ENCODE data around the gene PRKN.

Gene PRKN

GRCh38 chr6:162140251-162140852 is 587.2 kb downstream of the PRKN start:
- DNase-seq = no peak

DNA sequence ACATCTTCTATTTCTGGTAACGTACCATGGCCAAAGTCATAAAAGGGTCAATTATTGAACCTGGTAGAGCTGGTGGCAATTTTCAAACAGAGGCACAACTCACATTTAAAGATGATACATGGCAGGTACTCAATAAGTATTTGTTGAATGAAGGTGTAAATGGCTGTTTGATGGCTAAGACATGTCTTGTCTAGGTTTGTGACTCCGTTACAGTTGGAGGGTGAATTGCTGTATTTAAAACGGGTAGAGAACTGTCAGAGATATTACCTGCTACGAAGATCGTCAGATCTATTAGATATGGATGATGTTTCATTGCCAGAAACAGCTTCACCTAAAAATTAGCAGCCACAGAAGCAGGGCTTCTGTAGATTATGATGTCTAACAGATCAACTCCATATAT is 601.9 kb downstream of the PRKN start:
- DNase-seq = no peak

DNA sequence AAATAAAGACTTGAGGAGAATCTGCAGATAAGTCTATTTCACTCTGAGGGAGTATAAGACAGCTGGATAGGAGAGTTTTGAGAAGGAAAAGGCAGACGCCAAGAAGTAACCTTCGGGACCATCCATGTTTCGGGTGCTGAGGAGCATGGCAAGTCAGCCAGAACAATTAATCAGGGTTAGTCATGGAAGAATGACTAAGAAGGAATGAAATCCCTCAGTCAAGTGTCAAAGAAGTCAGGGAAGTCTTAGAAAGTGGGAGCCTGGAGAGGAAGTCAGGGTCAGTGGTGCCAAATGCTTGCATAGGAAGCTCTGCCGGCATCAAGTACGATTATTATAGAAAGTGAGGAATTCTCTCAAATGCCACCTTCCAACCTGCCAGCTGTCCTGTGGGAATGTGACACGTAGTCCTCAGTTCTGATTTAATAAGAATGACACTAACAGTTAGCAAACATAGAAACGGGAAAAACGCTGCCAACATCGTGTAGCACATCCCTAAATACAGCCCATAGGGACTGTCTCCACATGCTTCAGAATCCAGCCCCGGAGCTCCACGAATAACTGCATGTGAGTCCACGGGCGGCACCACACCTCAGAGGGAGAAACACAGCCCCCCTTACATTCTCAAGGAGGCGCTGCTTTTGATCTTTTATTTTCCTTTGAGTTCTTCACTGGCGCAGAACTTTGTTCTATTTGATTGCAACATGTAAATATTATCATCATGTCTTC is 602.7 kb downstream of the PRKN start:
- DNase-seq = no peak

DNA sequence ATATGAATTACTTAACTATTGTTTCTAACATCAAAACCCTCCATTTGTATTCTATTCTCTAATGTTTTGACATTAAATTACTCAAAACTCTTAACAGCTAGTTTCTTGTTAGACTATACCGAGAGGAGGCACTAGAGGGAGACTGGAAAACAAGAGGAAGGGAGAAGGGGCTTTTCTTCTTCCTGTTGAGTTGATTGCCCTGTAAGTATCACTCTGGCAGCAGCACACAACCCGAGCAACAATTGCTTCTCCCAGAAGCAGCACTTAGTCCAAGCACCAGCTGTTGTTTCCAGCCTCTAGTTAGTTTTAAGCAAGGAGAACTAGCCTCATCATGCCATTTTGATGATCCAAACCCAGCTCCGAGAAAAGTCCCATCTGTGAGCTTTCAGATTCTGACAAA is 603.8 kb downstream of the PRKN start:
- no peak for DNase-seq

DNA sequence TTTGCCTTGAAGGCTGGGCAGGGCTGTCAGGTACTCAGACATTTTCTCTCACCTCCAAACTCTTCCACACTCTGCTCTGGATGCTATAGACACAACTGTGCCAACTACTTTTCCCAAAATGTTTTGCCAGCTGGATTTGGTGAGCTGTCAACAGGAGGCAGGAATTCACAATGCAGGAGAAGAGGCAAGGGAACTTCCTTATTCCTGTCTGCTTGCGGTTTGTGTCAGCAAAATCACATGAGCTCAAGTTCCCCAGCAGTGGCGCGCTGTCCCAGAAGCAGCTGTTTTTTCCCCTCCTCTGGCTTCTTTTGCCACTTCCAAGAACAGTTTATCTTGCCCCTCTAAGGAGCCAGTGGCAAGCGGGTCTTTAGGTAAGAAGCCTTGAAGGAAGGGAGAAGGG is 608.2 kb downstream of the PRKN start:
- DNase-seq = peak in 12 of 56 donors; percentile 2 to 23 (median 6)

DNA sequence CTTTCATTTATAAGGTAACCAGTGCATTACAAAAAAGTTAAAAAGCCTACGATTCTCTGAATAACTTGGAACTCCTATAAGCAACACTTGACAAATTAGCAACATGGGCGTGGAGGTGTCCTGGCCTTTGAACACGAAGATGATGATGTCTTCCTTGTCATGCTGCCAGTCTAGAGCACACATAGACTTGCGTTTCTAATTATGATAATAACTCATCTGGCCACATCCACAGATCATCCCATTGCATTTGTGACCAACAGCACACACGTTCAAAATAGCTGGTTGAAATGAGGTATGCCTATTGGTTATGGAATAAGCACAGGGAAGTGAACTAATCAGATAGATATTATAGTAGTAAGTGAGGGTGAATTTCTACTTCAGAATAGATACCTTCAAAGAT is 608.9 kb downstream of the PRKN start:
- no peak for DNase-seq

- no peak for DNase-seq
These were observed 610.6 kb downstream of the PRKN start for GRCh38 chr6:162116902-162117525.

DNA sequence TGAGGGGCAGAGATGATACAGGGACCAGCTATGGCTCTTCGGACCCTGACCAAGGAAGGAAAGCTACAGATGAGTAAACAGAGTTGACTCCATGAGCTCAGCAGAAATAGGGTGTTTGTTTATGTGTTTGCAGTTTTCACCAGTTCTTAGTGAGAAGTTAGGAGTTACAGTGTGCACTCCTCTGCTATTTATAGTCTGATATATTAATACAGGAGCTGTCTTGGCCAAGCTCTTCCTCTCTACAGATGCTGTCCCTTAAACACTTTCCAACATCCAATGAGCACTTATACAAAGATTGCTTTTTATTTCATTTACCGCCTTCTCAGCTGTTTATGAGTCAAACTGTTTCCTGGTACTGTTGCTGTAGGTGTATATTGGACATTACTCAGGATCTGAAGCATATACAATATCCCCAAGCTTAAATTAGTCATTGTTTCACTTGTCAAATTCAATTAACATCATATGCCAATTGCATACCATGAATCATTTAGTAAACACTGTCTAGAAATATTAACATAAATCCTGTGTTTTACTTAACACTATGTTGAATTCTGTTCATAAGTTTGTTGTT is 618.0 kb downstream of the PRKN start:
- no peak for DNase-seq

GRCh38 chr6:162108041-162108440 is 619.5 kb downstream of the PRKN start:
- no peak for DNase-seq

DNA sequence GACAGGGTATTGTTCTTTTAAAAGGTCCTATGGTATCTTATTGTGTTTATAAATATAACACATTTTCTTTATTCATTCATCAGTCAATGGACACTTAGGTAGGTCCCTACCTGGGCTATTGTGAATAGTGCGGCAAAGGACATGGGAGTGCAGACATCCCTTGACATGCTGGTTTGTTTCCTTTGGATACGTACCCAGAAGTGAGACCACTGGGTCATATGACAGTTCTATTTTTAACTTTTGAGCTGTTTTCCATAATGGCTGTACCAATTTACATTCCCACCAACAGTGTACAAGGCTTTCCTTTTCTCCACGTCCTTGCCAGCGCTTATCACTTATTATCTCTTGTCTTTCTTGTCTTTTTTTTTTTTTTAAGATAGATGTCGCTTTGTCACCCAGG is 627.5 kb downstream of the PRKN start:
- no peak for DNase-seq

- DNase-seq = no peak
These were observed 627.9 kb downstream of the PRKN start for GRCh38 chr6:162099685-162100084.

DNA sequence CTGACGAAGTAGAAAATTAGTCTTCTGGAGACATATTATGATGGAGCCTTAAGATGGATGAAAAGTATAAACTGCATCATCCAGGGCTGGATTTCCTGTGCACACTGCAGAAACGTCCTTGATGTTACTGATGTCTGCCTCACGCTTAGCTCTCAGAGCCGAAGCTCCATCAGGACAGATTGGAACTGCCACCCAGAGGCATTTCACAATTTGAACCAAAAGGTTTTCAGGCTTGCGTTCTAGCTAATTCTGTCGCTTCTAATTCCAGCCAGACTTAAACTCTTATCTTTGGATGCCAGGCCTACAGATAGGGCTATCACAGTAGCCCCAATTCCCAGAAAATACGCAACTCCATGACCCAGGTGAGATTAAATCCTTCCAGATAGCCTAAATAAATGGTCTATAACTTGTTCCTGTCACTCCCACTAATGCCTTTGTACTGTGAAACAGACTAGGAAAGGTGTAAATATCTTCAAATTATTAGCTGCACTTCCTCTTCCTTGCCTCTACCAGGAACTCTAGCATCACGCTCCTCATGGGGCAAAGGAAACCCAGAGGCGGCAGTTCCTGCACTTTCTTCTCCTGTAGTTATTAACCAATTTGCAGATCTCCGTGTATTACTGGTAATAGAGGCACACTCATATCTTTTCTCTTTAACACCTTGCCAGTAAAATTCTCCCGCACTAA is 634.6 kb downstream of the PRKN start:
- DNase-seq = no peak

GRCh38 chr6:162090734-162091133 is 636.8 kb downstream of the PRKN start:
- no peak for DNase-seq

DNA sequence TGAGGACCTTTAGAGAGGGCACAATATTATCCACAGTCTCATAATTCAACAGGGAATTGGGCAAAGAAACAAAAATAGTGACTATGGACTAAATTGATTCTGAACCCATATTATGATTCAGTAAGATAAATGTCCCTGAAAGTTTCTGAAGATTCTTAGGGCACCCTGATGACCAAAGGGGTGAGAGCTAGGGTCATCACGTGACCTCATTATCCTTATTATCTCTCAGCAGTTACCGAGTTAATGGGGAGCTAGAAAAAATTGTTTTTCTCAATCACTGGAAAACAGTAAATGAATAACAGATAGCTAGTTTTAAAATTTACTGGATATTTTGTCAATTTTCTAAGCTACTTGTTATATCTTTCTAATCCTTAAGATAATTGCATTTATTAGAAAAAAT is 639.5 kb downstream of the PRKN start:
- no peak for DNase-seq

- DNase-seq = peak in 7 of 56 donors; percentile 10 to 43 (median 23)
These were observed 642.0 kb downstream of the PRKN start for GRCh38 chr6:162085561-162085960.

DNA sequence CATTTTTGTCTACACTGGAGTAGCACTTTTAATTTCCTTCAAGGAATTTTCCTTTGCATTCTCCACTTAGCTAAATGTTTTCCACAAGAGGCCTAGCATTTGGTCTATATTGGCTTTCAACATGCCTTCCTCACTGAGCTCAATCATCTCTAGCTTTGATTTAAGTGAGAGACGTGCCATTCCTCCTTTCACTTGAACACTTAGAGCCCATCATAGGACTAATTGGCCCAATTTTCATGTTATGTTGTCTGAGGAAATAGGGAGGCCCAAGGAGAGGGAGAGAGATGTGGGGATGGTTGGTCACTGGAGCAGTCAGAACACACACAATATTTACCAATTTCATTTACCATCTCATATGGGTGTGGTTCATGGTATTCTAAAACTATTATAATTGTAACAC is 645.0 kb downstream of the PRKN start:
- DNase-seq = no peak

DNA sequence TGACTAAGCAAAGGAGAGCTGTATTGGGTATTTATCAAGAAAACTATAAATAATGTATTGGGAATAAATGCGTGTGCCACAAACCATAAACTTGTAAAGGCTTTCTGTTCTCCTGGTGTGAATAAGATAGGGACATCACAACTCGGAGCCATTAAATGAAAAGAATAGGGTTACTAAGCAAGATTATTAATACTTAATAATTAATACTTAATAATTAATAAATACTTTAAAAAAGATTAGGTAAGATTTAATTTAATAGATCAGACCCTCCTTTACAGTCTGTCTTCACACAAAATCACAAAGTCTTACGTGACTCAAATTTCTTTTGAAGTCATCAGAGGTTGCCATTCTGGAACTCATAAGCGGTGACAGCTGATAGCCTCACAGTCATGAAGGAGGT is 648.9 kb downstream of the PRKN start:
- no peak for DNase-seq

- no peak for DNase-seq
These were observed 649.4 kb downstream of the PRKN start for GRCh38 chr6:162078126-162078525.

GRCh38 chr6:162076816-162077215 is 650.8 kb downstream of the PRKN start:
- DNase-seq = peak in 17 of 56 donors; percentile 3 to 35 (median 11)

DNA sequence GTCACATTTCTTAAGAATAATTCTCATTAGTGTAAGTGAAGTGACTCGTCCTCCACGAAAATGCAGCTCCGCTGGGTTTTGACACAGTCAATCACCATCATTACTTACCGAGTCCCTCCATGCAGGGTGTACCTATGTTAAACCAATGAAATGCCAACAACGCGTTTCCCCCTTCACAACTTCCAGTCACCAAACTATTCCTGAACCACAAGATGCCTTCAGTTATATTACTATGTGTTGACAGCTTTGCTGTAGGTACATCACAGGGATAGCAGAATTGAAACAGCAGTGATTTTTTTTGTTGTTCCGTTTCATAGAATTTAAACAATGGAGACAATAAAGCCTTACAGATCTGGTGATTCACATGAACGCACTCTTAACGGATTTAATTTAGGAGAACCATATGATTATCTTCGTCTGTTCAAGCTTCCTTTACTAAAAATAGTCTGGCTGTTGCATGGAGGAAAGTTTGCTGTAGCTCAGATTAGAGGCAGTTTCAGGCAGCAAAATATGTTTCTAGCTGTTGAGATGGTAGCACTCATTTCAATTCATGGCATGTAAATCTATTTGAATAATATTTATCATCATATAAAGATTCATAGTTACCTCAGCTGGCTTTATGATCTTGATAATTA is 652.8 kb downstream of the PRKN start:
- DNase-seq = no peak

DNA sequence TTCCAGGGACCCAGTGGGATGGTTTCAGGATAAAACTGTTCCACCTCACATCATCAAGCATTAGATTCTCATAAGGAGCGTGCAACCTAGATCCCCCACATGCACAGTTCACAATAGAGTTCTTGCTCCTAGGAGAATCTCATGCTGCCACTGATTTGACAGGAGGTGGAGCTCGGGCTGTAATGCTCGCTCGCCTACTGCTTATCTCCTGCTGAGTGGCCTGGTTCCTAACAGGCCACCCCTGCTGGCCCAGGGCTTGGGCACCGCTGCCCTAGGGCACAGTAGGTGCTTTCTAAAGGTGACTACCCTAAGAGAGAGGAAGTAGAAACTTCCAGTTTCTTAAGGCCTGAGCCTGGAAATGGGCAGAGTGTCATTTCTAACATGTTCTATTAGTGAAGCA is 656.9 kb downstream of the PRKN start:
- DNase-seq = no peak
